Tibial artery (tissue), 4 donors: ENCODE results near the gene CFAP107.

Experiments
- DNase-seq, 2 donors: peaks; one replicate each; pipeline ENCODE4 v3.0.0-alpha.2; 2019
- H3K27ac ChIP-seq, 2 donors: fragments of 200-600 bp; sonication (generic) in 1 of 2; 1 replicate in 1 of 2; 2 replicates in 1 of 2; pipeline ENCODE4 v1.5.1; 2018 to 2019; ENCODE audit warnings: mild to moderate bottlenecking in 1 of 2
- H3K27me3 ChIP-seq, 2 donors: fragments of 200-600 bp; sonication (generic) in 1 of 2; one replicate each; pipeline versions ENCODE4 v1.5.1 to v1.6.0; 2016 to 2019
- H3K36me3 ChIP-seq, 3 donors: fragments of 200-600 bp; sonication (generic) in 2 of 3; one replicate each; pipeline ENCODE4 v1.5.1; 2016 to 2019; ENCODE audit warnings: mild to moderate bottlenecking in 2 of 3
- H3K4me1 ChIP-seq, 4 donors: fragments of 200-600 bp; sonication (generic) in 2 of 4; 1 replicate in 3 of 4; 2 replicates in 1 of 4; pipeline ENCODE4 v1.5.1; 2016 to 2019
- H3K4me3 ChIP-seq, 2 donors: fragments of 200-600 bp; sonication (generic) in 1 of 2; 1 replicate in 1 of 2; 2 replicates in 1 of 2; pipeline ENCODE4 v1.5.1; 2018 to 2019; ENCODE audit warnings: mild to moderate bottlenecking in 2 of 2
- H3K9me3 ChIP-seq, 3 donors: fragments of 200-600 bp; sonication (generic) in 1 of 3; one replicate each; pipeline ENCODE4 v1.5.1; 2016 to 2019
- CTCF ChIP-seq, 2 experiments: fragments of 200-600 bp in 1 of 2; fragments of 450-650 bp in 1 of 2; IDR thresholded peaks; one replicate each; pipeline ENCODE4 v1.5.1; 2017 to 2019; ENCODE audit warnings: antibody characterized with exemption in 2 of 2, mild to moderate bottlenecking in 1 of 2, moderate library complexity in 1 of 2
- intact Hi-C: fragments of 100-400 bp; cut with DNase I; formaldehyde crosslinking; loops from one replicate; pipeline ENCODE4 v1.15.0; 2023; ENCODE audit warnings: low total_unique reads

The CFAP107 gene

GRCh38 chr1:12714710-12715475, 31.1 kb upstream of the CFAP107 start:
- no peak for TF ChIP-seq CTCF (IDR thresholded peaks at IDR 0.05)
- intact Hi-C loops = no loop called here
- Histone ChIP-seq H3K4me1 (no peaks in the 10 kb centered on the region), H3K36me3 (no peaks in the 10 kb centered on the region), H3K9me3 (no peaks in the 10 kb centered on the region), H3K27ac (no peak overlapping the region), H3K4me3 (no peak overlapping the region), H3K27me3 (peaks cover 0 to 10% of the 10 kb centered on the region in 2 donors)
- no peak for DNase-seq

GRCh38 chr1:12715896-12716437, 30.0 kb upstream of the CFAP107 start, which contains the start of gene AADACL3:
TSS of gene AADACL3 (plus strand) at chr1:12716110. CDS start at chr1:12716177, 67 bp downstream.
- Histone ChIP-seq H3K27me3 (peaks cover 0 to 10% of the 10 kb centered on the region in 2 donors), H3K27ac (no peak within 1 kb of the TSS), H3K4me3 (no peak within 1 kb of the TSS), H3K4me1 (no peaks in the 10 kb centered on the region), H3K36me3 (no peaks in the 10 kb centered on the region), H3K9me3 (no peaks in the 10 kb centered on the region)
- intact Hi-C loops = no loop called here
- no peak for DNase-seq
- TF ChIP-seq CTCF (IDR thresholded peaks at IDR 0.05) = no peak

- Histone ChIP-seq H3K4me3 (no peak overlapping the region), H3K9me3 (no peaks in the 10 kb centered on the region), H3K27me3 (peaks cover 0 to 13% of the 10 kb centered on the region in 2 donors), H3K4me1 (no peaks in the 10 kb centered on the region), H3K27ac (no peak overlapping the region), H3K36me3 (no peaks in the 10 kb centered on the region)
- no peak for DNase-seq
- intact Hi-C loops = no loop called here
- no peak for TF ChIP-seq CTCF (IDR thresholded peaks at IDR 0.05)
Measured at GRCh38 chr1:12717301-12717838, 28.6 kb upstream of the CFAP107 start.

GRCh38 chr1:12722626-12723025, 23.4 kb upstream of the CFAP107 start:
- intact Hi-C loops = no loop called here

GRCh38 chr1:12728391-12728790, 17.6 kb upstream of the CFAP107 start:
- DNase-seq = no peak
- H3K27me3 ChIP-seq = peaks cover 0 to 2% of the 10 kb centered on the region in 2 donors

More at GRCh38 chr1:12722626-12723025, 23.4 kb upstream of the CFAP107 start:
- H3K4me3 ChIP-seq = no peak overlapping the region
- no peak for DNase-seq
- H3K27ac ChIP-seq = no peak overlapping the region
- no peaks in the 10 kb centered on the region for H3K4me1 ChIP-seq
- no peak for TF ChIP-seq CTCF (IDR thresholded peaks at IDR 0.05)
- peaks cover 0 to 12% of the 10 kb centered on the region in 2 donors for H3K27me3 ChIP-seq
- H3K36me3 ChIP-seq = no peaks in the 10 kb centered on the region
- no peaks in the 10 kb centered on the region for H3K9me3 ChIP-seq

More at GRCh38 chr1:12728391-12728790, 17.6 kb upstream of the CFAP107 start:
- peaks cover 2 to 24% (median 19%) of the 10 kb centered on the region in 3 donors for H3K9me3 ChIP-seq
- H3K36me3 ChIP-seq = no peaks in the 10 kb centered on the region
- H3K4me3 ChIP-seq = no peak overlapping the region
- TF ChIP-seq CTCF (IDR thresholded peaks at IDR 0.05) = no peak
- intact Hi-C loops = no loop called here
- no peaks in the 10 kb centered on the region for H3K4me1 ChIP-seq
- H3K27ac ChIP-seq = no peak overlapping the region
